GM23338 (cell line): ENCODE measurements around the gene MARCKS.

Experiments
- CREB1 ChIP-seq: fragments of 250-450 bp; sonication (Bioruptor Pico); IDR thresholded peaks from 2 replicates; pipeline ENCODE4 v1.5.0; 2020; ENCODE audit warnings: low read depth, mild to moderate bottlenecking, moderate library complexity
- EZH2 ChIP-seq: fragments of 200-600 bp; sonication (generic); IDR thresholded peaks from one replicate; pipeline ENCODE4 v1.8.0; 2017; ENCODE audit warnings: antibody characterized with exemption, mild to moderate bottlenecking, low read depth; ENCODE audit not compliant: unreplicated experiment
- EZH2phosphoT487 ChIP-seq: fragments of 200-600 bp; sonication (generic); IDR thresholded peaks from one replicate; pipeline ENCODE4 v1.8.1; 2018; ENCODE audit warnings: antibody characterized with exemption; ENCODE audit not compliant: unreplicated experiment
- JUNB ChIP-seq: IDR thresholded peaks from one replicate; pipeline ENCODE4 v1.6.1; 2016; ENCODE audit warnings: antibody characterized with exemption; ENCODE audit not compliant: unreplicated experiment
- NANOG ChIP-seq: IDR thresholded peaks from 2 replicates; pipeline ENCODE4 v1.6.1; 2016; ENCODE audit warnings: antibody characterized with exemption, borderline replicate concordance
- POLR2AphosphoS5 ChIP-seq: IDR thresholded peaks from 2 replicates; pipeline ENCODE4 v1.6.1; 2016; ENCODE audit warnings: antibody characterized with exemption, low read depth
- STAT1 ChIP-seq: IDR thresholded peaks from one replicate; pipeline ENCODE4 v1.6.1; 2016; ENCODE audit warnings: antibody characterized with exemption; ENCODE audit not compliant: unreplicated experiment
- ZNF114 ChIP-seq: fragments of 250-450 bp; sonication (Bioruptor Pico); IDR thresholded peaks from 2 replicates; pipeline ENCODE4 v1.5.0; 2020; ENCODE audit warnings: mild to moderate bottlenecking, moderate library complexity
- ZNF331 ChIP-seq: fragments of 250-450 bp; sonication (Bioruptor Pico); IDR thresholded peaks from 2 replicates; pipeline ENCODE4 v1.5.0; 2020; ENCODE audit warnings: low read depth, mild to moderate bottlenecking, moderate library complexity
- TF ChIP-seq, protein P1 (sequence below), 2 experiments: fragments of 200-600 bp in 1 of 2; sonication (generic) in 1 of 2; conservative IDR thresholded peaks; 2 replicates each; pipeline versions ENCODE4 v1.5.1 to v1.6.1; 2016 to 2017; ENCODE audit warnings: antibody characterized with exemption in 2 of 2, low read depth in 2 of 2, mild to moderate bottlenecking in 2 of 2, moderate library complexity in 1 of 2
- TF ChIP-seq, protein P2 (sequence below): IDR thresholded peaks from 2 replicates; pipeline ENCODE4 v1.6.1; 2016; ENCODE audit warnings: antibody characterized with exemption
- TF ChIP-seq, protein P3 (sequence below): IDR thresholded peaks from one replicate; pipeline ENCODE4 v1.6.1; 2018; ENCODE audit warnings: antibody characterized with exemption; ENCODE audit not compliant: unreplicated experiment
- TF ChIP-seq, protein P4 (sequence below): fragments of 250-450 bp; sonication (Bioruptor Pico); IDR thresholded peaks from 2 replicates; pipeline ENCODE4 v1.5.0; 2020; ENCODE audit warnings: mild to moderate bottlenecking, moderate library complexity

DNA sequence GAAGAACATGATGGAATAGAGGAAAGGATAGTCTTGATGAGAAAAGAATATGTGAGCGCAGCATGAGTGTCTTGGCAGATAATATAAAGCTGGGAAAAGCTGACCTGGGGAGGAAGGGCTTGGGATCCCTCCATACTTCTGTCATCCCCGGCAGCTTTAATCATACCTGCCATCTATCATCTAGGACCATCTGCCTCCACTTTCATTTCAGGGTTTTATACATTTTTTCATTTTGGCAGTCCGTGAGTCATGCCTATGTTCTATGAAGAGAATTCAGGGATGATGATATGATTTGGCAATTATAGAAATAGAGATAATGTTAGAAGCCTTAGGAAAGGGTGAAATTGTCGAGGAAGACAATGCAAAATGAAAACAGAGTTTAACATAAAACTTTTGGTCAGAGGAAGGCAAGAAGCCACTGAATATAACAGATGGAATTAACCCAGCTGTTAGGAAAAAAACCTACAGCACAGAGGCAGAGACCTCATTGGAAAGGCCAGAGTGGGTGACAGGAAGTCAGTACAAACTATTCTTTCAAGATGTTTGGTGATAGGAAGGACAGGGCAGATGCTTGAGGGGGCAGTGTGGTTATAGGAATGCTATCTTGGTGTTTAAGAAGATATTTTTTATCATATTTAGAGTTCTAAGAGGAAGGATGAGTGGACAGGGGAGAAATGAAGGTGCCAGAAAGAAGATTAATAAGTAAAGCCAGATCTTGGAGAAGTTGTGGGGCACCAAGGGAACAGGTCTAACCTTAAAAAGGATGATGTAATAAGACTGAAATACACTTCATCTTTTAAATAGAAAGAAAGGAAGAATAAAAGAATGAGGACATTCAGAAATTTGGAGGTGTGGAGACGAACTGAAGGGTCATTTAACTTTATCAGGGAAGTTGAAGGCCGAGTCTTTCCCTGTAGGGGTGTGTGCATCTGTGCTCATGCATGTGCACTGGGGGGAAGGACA, 37.8 kb downstream of the MARCKS start:
- TF ChIP-seq, protein P1, sequence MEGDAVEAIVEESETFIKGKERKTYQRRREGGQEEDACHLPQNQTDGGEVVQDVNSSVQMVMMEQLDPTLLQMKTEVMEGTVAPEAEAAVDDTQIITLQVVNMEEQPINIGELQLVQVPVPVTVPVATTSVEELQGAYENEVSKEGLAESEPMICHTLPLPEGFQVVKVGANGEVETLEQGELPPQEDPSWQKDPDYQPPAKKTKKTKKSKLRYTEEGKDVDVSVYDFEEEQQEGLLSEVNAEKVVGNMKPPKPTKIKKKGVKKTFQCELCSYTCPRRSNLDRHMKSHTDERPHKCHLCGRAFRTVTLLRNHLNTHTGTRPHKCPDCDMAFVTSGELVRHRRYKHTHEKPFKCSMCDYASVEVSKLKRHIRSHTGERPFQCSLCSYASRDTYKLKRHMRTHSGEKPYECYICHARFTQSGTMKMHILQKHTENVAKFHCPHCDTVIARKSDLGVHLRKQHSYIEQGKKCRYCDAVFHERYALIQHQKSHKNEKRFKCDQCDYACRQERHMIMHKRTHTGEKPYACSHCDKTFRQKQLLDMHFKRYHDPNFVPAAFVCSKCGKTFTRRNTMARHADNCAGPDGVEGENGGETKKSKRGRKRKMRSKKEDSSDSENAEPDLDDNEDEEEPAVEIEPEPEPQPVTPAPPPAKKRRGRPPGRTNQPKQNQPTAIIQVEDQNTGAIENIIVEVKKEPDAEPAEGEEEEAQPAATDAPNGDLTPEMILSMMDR (conservative IDR thresholded peaks at IDR 0.05; ENCODE audit: low read depth in 2 of 2) = no peak
- no peak for TF ChIP-seq POLR2AphosphoS5
- no peak for TF ChIP-seq EZH2
- TF ChIP-seq, protein P2, sequence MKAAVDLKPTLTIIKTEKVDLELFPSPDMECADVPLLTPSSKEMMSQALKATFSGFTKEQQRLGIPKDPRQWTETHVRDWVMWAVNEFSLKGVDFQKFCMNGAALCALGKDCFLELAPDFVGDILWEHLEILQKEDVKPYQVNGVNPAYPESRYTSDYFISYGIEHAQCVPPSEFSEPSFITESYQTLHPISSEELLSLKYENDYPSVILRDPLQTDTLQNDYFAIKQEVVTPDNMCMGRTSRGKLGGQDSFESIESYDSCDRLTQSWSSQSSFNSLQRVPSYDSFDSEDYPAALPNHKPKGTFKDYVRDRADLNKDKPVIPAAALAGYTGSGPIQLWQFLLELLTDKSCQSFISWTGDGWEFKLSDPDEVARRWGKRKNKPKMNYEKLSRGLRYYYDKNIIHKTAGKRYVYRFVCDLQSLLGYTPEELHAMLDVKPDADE = no peak
- no peak for TF ChIP-seq EZH2phosphoT487
- TF ChIP-seq CREB1 (CRISPR knock-in tag) = no peak
- no peak for TF ChIP-seq ZNF114 (CRISPR knock-in tag)
- TF ChIP-seq, protein P3, sequence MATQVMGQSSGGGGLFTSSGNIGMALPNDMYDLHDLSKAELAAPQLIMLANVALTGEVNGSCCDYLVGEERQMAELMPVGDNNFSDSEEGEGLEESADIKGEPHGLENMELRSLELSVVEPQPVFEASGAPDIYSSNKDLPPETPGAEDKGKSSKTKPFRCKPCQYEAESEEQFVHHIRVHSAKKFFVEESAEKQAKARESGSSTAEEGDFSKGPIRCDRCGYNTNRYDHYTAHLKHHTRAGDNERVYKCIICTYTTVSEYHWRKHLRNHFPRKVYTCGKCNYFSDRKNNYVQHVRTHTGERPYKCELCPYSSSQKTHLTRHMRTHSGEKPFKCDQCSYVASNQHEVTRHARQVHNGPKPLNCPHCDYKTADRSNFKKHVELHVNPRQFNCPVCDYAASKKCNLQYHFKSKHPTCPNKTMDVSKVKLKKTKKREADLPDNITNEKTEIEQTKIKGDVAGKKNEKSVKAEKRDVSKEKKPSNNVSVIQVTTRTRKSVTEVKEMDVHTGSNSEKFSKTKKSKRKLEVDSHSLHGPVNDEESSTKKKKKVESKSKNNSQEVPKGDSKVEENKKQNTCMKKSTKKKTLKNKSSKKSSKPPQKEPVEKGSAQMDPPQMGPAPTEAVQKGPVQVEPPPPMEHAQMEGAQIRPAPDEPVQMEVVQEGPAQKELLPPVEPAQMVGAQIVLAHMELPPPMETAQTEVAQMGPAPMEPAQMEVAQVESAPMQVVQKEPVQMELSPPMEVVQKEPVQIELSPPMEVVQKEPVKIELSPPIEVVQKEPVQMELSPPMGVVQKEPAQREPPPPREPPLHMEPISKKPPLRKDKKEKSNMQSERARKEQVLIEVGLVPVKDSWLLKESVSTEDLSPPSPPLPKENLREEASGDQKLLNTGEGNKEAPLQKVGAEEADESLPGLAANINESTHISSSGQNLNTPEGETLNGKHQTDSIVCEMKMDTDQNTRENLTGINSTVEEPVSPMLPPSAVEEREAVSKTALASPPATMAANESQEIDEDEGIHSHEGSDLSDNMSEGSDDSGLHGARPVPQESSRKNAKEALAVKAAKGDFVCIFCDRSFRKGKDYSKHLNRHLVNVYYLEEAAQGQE = no peak
- no peak for TF ChIP-seq ZNF331 (CRISPR knock-in tag)
- no peak for TF ChIP-seq JUNB
- no peak for TF ChIP-seq NANOG
- no peak for TF ChIP-seq STAT1
- TF ChIP-seq, protein P4, sequence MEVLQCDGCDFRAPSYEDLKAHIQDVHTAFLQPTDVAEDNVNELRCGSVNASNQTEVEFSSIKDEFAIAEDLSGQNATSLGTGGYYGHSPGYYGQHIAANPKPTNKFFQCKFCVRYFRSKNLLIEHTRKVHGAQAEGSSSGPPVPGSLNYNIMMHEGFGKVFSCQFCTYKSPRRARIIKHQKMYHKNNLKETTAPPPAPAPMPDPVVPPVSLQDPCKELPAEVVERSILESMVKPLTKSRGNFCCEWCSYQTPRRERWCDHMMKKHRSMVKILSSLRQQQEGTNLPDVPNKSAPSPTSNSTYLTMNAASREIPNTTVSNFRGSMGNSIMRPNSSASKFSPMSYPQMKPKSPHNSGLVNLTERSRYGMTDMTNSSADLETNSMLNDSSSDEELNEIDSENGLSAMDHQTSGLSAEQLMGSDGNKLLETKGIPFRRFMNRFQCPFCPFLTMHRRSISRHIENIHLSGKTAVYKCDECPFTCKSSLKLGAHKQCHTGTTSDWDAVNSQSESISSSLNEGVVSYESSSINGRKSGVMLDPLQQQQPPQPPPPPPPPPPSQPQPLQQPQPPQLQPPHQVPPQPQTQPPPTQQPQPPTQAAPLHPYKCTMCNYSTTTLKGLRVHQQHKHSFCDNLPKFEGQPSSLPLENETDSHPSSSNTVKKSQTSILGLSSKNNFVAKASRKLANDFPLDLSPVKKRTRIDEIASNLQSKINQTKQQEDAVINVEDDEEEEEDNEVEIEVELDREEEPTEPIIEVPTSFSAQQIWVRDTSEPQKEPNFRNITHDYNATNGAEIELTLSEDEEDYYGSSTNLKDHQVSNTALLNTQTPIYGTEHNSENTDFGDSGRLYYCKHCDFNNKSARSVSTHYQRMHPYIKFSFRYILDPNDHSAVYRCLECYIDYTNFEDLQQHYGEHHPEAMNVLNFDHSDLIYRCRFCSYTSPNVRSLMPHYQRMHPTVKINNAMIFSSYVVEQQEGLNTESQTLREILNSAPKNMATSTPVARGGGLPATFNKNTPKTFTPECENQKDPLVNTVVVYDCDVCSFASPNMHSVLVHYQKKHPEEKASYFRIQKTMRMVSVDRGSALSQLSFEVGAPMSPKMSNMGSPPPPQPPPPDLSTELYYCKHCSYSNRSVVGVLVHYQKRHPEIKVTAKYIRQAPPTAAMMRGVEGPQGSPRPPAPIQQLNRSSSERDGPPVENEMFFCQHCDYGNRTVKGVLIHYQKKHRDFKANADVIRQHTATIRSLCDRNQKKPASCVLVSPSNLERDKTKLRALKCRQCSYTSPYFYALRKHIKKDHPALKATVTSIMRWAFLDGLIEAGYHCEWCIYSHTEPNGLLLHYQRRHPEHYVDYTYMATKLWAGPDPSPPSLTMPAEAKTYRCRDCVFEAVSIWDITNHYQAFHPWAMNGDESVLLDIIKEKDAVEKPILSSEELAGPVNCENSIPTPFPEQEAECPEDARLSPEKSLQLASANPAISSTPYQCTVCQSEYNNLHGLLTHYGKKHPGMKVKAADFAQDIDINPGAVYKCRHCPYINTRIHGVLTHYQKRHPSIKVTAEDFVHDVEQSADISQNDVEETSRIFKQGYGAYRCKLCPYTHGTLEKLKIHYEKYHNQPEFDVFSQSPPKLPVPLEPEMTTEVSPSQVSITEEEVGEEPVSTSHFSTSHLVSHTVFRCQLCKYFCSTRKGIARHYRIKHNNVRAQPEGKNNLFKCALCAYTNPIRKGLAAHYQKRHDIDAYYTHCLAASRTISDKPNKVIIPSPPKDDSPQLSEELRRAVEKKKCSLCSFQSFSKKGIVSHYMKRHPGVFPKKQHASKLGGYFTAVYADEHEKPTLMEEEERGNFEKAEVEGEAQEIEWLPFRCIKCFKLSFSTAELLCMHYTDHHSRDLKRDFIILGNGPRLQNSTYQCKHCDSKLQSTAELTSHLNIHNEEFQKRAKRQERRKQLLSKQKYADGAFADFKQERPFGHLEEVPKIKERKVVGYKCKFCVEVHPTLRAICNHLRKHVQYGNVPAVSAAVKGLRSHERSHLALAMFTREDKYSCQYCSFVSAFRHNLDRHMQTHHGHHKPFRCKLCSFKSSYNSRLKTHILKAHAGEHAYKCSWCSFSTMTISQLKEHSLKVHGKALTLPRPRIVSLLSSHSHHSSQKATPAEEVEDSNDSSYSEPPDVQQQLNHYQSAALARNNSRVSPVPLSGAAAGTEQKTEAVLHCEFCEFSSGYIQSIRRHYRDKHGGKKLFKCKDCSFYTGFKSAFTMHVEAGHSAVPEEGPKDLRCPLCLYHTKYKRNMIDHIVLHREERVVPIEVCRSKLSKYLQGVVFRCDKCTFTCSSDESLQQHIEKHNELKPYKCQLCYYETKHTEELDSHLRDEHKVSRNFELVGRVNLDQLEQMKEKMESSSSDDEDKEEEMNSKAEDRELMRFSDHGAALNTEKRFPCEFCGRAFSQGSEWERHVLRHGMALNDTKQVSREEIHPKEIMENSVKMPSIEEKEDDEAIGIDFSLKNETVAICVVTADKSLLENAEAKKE = no peak
